SK-N-SH (cell line): ENCODE data around the gene FRYL. TPM values are rescaled to one million over a fixed set of nuclear protein-coding genes. Genes with fewer than 3 reads are reported as not detected.

ENCODE experiments used
- CTCF ChIA-PET: fragments of 300-600, 350-600 bp; formaldehyde crosslinking; extraction: SDS; loops from one replicate; lab custom pipeline; 2021; lab: Yijun Ruan, JAX
- POLR2A ChIA-PET: fragments of 350-600 bp; sonication (Branson Sonifier 250); formaldehyde crosslinking; extraction: SDS; loops from one replicate; lab custom pipeline; 2020; ENCODE audit warnings: antibody characterized with exemption, inconsistent platforms; lab: Yijun Ruan, JAX
- DNase-seq: peaks from one replicate; pipeline ENCODE4 v3.0.0; 2012
- H2AFZ ChIP-seq: fragments of 200-600 bp; sonication (generic); 2 replicates; pipeline ENCODE4 v1.8.1; 2016; ENCODE audit warnings: antibody characterized with exemption, mild to moderate bottlenecking, low read depth
- H3F3A ChIP-seq: fragments of 200-600 bp; sonication (generic); replicated peaks from 2 replicates; pipeline ENCODE3; 2016; ENCODE audit warnings: antibody characterized with exemption, mild to moderate bottlenecking; ENCODE audit not compliant: insufficient read depth
- H3K27ac ChIP-seq, 2 experiments: fragments of 200-500 bp in 1 of 2; fragments of 200-600 bp in 1 of 2; sonication (Bioruptor generic) in 1 of 2; sonication (generic), shearing (Covaris generic) in 1 of 2; 2 replicates each; pipeline versions ENCODE4 v1.5.1 to v1.6.1; 2014 to 2016; ENCODE audit warnings: low read depth in 2 of 2, inconsistent platforms in 1 of 2, low read length in 1 of 2, mild to moderate bottlenecking in 1 of 2, mixed read lengths in 1 of 2
- H3K27me3 ChIP-seq: fragments of 200-600 bp; sonication (generic), shearing (Covaris generic); 2 replicates; pipeline ENCODE4 v1.6.1; 2016; ENCODE audit warnings: mixed run types; ENCODE audit not compliant: insufficient read depth
- H3K36me3 ChIP-seq, 2 experiments: fragments of 200-500 bp in 1 of 2; fragments of 200-600 bp in 1 of 2; sonication (Bioruptor generic) in 1 of 2; sonication (generic) in 1 of 2; replicated peaks in 1 of 2; 2 replicates each; pipeline versions ENCODE3 to v1.5.1; 2014 to 2016; ENCODE audit warnings: low read length in 1 of 2, mild to moderate bottlenecking in 1 of 2; ENCODE audit not compliant: insufficient read depth in 2 of 2, control insufficient read depth in 1 of 2
- H3K4me1 ChIP-seq, 2 experiments: fragments of 200-500 bp in 1 of 2; fragments of 200-600 bp in 1 of 2; sonication (Bioruptor generic) in 1 of 2; sonication (generic), shearing (Covaris generic) in 1 of 2; 2 replicates each; pipeline versions ENCODE4 v1.5.1 to v1.6.1; 2014 to 2016; ENCODE audit warnings: low read depth in 1 of 2, low read length in 1 of 2, mixed run types in 1 of 2; ENCODE audit not compliant: insufficient read depth in 2 of 2, control insufficient read depth in 1 of 2
- H3K4me2 ChIP-seq: fragments of 200-600 bp; sonication (generic), shearing (Covaris generic); 2 replicates; pipeline ENCODE4 v1.6.1; 2017; ENCODE audit warnings: mixed run types
- H3K4me3 ChIP-seq, 2 experiments: fragments of 200-500 bp in 1 of 2; fragments of 200-600 bp in 1 of 2; sonication (Bioruptor generic) in 1 of 2; sonication (generic), shearing (Covaris generic) in 1 of 2; 2 replicates each; pipeline versions ENCODE4 v1.5.1 to v1.8.1; 2014 to 2016; ENCODE audit warnings: low read depth in 2 of 2, inconsistent platforms in 1 of 2, low read length in 1 of 2, mild to moderate bottlenecking in 1 of 2, mixed read lengths in 1 of 2, moderate library complexity in 1 of 2
- H3K79me2 ChIP-seq: fragments of 200-600 bp; sonication (generic); 2 replicates; pipeline ENCODE4 v1.8.1; 2017; ENCODE audit warnings: mild to moderate bottlenecking; ENCODE audit not compliant: insufficient read depth
- H3K9ac ChIP-seq: fragments of 200-600 bp; sonication (generic); 2 replicates; pipeline ENCODE4 v1.6.1; 2017; ENCODE audit warnings: mixed run types
- H3K9me2 ChIP-seq: fragments of 200-600 bp; sonication (generic); 2 replicates; pipeline ENCODE4 v1.6.1; 2017; ENCODE audit warnings: mixed run types
- H3K9me3 ChIP-seq: fragments of 200-600 bp; sonication (generic); 2 replicates; pipeline ENCODE4 v1.6.1; 2017; ENCODE audit warnings: mixed run types, mild to moderate bottlenecking, moderate library complexity
- H4K20me1 ChIP-seq: fragments of 200-600 bp; sonication (generic); 2 replicates; pipeline ENCODE4 v1.6.1; 2017; ENCODE audit warnings: mild to moderate bottlenecking, mixed run types; ENCODE audit not compliant: insufficient read depth
- ELF1 ChIP-seq: IDR thresholded peaks from 2 replicates; pipeline ENCODE4 v1.4.0; 2012
- EP300 ChIP-seq, 2 experiments: IDR thresholded peaks; 2 replicates each; pipeline versions ENCODE4 v1.4.0 to v1.6.1; 2012; ENCODE audit warnings: borderline replicate concordance in 1 of 2, low read depth in 1 of 2, low read length in 1 of 2
- FOXJ3 ChIP-seq: sonication (generic); formaldehyde crosslinking; IDR thresholded peaks from 2 replicates; pipeline ENCODE4 v1.5.1; 2020; ENCODE audit warnings: mild to moderate bottlenecking, missing genetic modification reagents
- GABPA ChIP-seq: IDR thresholded peaks from 2 replicates; pipeline ENCODE4 v1.4.0; 2012; ENCODE audit warnings: low read depth, mild to moderate bottlenecking
- JUND ChIP-seq: IDR thresholded peaks from 2 replicates; pipeline ENCODE4 v1.4.0; 2012
- MAX ChIP-seq: IDR thresholded peaks from 2 replicates; pipeline ENCODE4 v1.4.0; 2012; ENCODE audit warnings: low read depth
- MEF2A ChIP-seq: IDR thresholded peaks from 2 replicates; pipeline ENCODE4 v1.4.0; 2012; ENCODE audit warnings: low read depth, borderline replicate concordance
- NFIC ChIP-seq: IDR thresholded peaks from 2 replicates; pipeline ENCODE4 v1.4.0; 2012; ENCODE audit warnings: borderline replicate concordance
- NRF1 ChIP-seq: IDR thresholded peaks from 2 replicates; pipeline ENCODE4 v1.6.1; 2012; ENCODE audit warnings: low read depth, mild to moderate bottlenecking, low read length
- POLR2AphosphoS5 ChIP-seq: IDR thresholded peaks from 2 replicates; pipeline ENCODE4 v1.6.1; 2012; ENCODE audit warnings: low read depth, low read length
- RAD21 ChIP-seq: IDR thresholded peaks from 2 replicates; pipeline ENCODE4 v1.6.1; 2012; ENCODE audit warnings: mild to moderate bottlenecking, low read length
- RCOR1 ChIP-seq: fragments of 150-350 bp; IDR thresholded peaks from 2 replicates; pipeline ENCODE4 v1.6.1; 2017; ENCODE audit warnings: antibody characterized with exemption, low read length
- RXRA ChIP-seq: IDR thresholded peaks from 2 replicates; pipeline ENCODE4 v1.4.0; 2012; ENCODE audit warnings: low read depth, mild to moderate bottlenecking, borderline replicate concordance
- SIN3A ChIP-seq: IDR thresholded peaks from 2 replicates; pipeline ENCODE4 v1.6.1; 2012; ENCODE audit warnings: low read depth, mild to moderate bottlenecking, low read length, moderate library complexity, borderline replicate concordance
- TCF12 ChIP-seq: IDR thresholded peaks from 2 replicates; pipeline ENCODE4 v1.4.0; 2012
- USF1 ChIP-seq: IDR thresholded peaks from 2 replicates; pipeline ENCODE4 v1.4.0; 2012; ENCODE audit warnings: low read depth, borderline replicate concordance
- YY1 ChIP-seq: IDR thresholded peaks from 2 replicates; pipeline ENCODE4 v1.4.0; 2012; ENCODE audit warnings: low read depth, mild to moderate bottlenecking
- WGBS: methylation state at CpG from one replicate; pipeline ENCODE4 v1.1.6; 2017; ENCODE audit warnings: low lambda C conversion rate; 5-methylcytosine and 5-hydroxymethylcytosine counted together
- polyA plus RNA-seq, 3 experiments: library from polyadenylated mRNA; depleted of rRNA; stranded (reverse); fragments of >200 nt; gene quantifications; 2 replicates each; pipeline ENCODE4 v1.2.3, GENCODE V29; 2012
- TF ChIP-seq, protein P1 (sequence below): fragments of 150-350 bp; IDR thresholded peaks from 2 replicates; pipeline ENCODE4 v1.6.1; 2016; ENCODE audit warnings: mild to moderate bottlenecking, low read depth, low read length
- TF ChIP-seq, protein P2 (sequence below): fragments of 200-600 bp; sonication (generic); IDR thresholded peaks from 2 replicates; pipeline ENCODE4 v1.6.1; 2017; ENCODE audit warnings: antibody characterized with exemption, mild to moderate bottlenecking, moderate library complexity
- TF ChIP-seq, protein P3 (sequence below): IDR thresholded peaks from 2 replicates; pipeline ENCODE4 v1.6.1; 2012; ENCODE audit warnings: mild to moderate bottlenecking, low read depth, low read length, moderate library complexity

Gene FRYL
- polyA plus RNA-seq, 1 of the 3 experiments (the other 2 are of a cell fraction): 8.2 TPM

- no peak for DNase-seq
- ChIA-PET POLR2A (interaction anchor here (0.6 kb wide), 1 partner anchor 472 kb away, joined by 3 read pairs; no protein-coding TSS in a partner anchor), CTCF (no interaction called here)
- no peak overlapping the region for H3K4me2 ChIP-seq
- no peaks in the 10 kb centered on the region for H3K27me3 ChIP-seq
- H3K4me3 ChIP-seq: no peak overlapping the region
- H4K20me1 ChIP-seq: no peaks in the 10 kb centered on the region
- 96% methylated on average over 83 of the region's 104 CpGs for WGBS
- TF ChIP-seq FOXJ3 (CRISPR knock-in tag) (no peak), RAD21 (no peak), GABPA (no peak), MEF2A (no peak), RCOR1 (no peak), SIN3A (no peak), TCF12 (no peak)
- TF ChIP-seq, protein P1, sequence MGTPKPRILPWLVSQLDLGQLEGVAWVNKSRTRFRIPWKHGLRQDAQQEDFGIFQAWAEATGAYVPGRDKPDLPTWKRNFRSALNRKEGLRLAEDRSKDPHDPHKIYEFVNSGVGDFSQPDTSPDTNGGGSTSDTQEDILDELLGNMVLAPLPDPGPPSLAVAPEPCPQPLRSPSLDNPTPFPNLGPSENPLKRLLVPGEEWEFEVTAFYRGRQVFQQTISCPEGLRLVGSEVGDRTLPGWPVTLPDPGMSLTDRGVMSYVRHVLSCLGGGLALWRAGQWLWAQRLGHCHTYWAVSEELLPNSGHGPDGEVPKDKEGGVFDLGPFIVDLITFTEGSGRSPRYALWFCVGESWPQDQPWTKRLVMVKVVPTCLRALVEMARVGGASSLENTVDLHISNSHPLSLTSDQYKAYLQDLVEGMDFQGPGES: no peak
- TF ChIP-seq, protein P2, sequence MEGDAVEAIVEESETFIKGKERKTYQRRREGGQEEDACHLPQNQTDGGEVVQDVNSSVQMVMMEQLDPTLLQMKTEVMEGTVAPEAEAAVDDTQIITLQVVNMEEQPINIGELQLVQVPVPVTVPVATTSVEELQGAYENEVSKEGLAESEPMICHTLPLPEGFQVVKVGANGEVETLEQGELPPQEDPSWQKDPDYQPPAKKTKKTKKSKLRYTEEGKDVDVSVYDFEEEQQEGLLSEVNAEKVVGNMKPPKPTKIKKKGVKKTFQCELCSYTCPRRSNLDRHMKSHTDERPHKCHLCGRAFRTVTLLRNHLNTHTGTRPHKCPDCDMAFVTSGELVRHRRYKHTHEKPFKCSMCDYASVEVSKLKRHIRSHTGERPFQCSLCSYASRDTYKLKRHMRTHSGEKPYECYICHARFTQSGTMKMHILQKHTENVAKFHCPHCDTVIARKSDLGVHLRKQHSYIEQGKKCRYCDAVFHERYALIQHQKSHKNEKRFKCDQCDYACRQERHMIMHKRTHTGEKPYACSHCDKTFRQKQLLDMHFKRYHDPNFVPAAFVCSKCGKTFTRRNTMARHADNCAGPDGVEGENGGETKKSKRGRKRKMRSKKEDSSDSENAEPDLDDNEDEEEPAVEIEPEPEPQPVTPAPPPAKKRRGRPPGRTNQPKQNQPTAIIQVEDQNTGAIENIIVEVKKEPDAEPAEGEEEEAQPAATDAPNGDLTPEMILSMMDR: no peak
- no peaks in the 10 kb centered on the region for H3K9me3 ChIP-seq
- no peaks in the 10 kb centered on the region; a peak in 1 of 4 replicates for H3K4me1 ChIP-seq
- H2AFZ ChIP-seq: no peak overlapping the region
- no peak overlapping the region for H3K9ac ChIP-seq
- peaks cover 4% of the 10 kb centered on the region for H3F3A ChIP-seq
- no peaks in the 10 kb centered on the region for H3K9me2 ChIP-seq
- no peak overlapping the region for H3K27ac ChIP-seq
- no peaks in the 10 kb centered on the region for H3K79me2 ChIP-seq
- peaks cover 0 to 14% of the 10 kb centered on the region in 2 experiments for H3K36me3 ChIP-seq
Observed at GRCh38 chr4:48490680-48491513, 289.2 kb downstream of the FRYL start.

DNA sequence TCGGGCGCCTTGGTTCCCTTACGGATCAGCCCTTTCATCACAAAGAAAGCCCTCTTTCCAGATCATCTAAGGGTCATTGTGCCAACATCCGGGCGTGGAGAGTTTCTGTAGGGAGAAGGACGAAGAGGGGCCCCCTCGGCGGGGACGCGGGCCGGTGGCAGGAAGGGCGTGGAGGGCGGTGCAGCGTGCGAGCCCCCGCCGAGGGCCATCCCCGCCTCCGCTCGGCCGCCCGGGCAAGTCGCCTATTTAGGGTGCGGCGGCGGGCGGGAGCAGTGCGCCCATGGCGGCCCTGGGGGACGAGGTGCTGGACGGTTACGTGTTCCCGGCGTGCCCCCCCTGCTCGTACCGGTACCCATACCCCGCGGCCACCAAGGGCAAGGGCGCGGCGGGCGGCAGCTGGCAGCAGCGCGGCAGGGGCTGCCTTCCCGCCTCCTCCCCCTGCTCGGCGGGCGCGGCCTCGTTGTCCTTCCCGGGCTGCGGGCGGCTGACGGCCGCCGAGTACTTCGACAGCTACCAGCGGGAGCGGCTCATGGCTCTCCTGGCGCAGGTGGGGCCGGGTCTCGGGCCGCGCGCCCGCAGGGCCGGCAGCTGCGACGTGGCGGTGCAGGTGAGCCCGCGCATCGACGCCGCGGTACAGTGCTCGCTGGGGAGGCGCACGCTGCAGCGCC lies 289.9 kb downstream of the FRYL start, which contains the start of gene ZAR1:
TSS of gene ZAR1 (plus strand) at position 241 of the 668 bp plus-strand sequence. CDS start at position 281, 40 bp downstream.
- POLR2A ChIA-PET: no interaction called here
- no peak within 1 kb of the TSS for H3K4me2 ChIP-seq
- no peak for DNase-seq
- TF ChIP-seq EP300 (IDR thresholded peaks at IDR 0.05; ENCODE audit: borderline replicate concordance in 1 of 2, low read depth in 1 of 2, low read length in 1 of 2): no peak
- TF ChIP-seq JUND: no peak
- TF ChIP-seq ELF1: no peak
- no peak for TF ChIP-seq MAX
- TF ChIP-seq, protein P3, sequence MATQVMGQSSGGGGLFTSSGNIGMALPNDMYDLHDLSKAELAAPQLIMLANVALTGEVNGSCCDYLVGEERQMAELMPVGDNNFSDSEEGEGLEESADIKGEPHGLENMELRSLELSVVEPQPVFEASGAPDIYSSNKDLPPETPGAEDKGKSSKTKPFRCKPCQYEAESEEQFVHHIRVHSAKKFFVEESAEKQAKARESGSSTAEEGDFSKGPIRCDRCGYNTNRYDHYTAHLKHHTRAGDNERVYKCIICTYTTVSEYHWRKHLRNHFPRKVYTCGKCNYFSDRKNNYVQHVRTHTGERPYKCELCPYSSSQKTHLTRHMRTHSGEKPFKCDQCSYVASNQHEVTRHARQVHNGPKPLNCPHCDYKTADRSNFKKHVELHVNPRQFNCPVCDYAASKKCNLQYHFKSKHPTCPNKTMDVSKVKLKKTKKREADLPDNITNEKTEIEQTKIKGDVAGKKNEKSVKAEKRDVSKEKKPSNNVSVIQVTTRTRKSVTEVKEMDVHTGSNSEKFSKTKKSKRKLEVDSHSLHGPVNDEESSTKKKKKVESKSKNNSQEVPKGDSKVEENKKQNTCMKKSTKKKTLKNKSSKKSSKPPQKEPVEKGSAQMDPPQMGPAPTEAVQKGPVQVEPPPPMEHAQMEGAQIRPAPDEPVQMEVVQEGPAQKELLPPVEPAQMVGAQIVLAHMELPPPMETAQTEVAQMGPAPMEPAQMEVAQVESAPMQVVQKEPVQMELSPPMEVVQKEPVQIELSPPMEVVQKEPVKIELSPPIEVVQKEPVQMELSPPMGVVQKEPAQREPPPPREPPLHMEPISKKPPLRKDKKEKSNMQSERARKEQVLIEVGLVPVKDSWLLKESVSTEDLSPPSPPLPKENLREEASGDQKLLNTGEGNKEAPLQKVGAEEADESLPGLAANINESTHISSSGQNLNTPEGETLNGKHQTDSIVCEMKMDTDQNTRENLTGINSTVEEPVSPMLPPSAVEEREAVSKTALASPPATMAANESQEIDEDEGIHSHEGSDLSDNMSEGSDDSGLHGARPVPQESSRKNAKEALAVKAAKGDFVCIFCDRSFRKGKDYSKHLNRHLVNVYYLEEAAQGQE: no peak
- TF ChIP-seq RXRA: no peak
- TF ChIP-seq RAD21: no peak
- no peak for TF ChIP-seq NRF1
- TF ChIP-seq USF1: no peak
- TF ChIP-seq NFIC: no peak
- no peak for TF ChIP-seq YY1
- no peak for TF ChIP-seq POLR2AphosphoS5
- no peak for TF ChIP-seq RCOR1

More for the DNA sequence above, 289.9 kb downstream of the FRYL start, which contains the start of gene ZAR1:
- Histone ChIP-seq H3K9ac (no peak within 1 kb of the TSS), H4K20me1 (no peaks in the 10 kb centered on the region), H3K4me1 (no peaks in the 10 kb centered on the region; a peak in 1 of 4 replicates), H3K9me2 (no peaks in the 10 kb centered on the region), H3K27me3 (no peaks in the 10 kb centered on the region), H3K36me3 (peaks cover 3 to 9% of the 10 kb centered on the region in 2 experiments), H3K27ac (no peak within 1 kb of the TSS), H3K4me3 (no peak within 1 kb of the TSS), H3K9me3 (no peaks in the 10 kb centered on the region), H3K79me2 (no peaks in the 10 kb centered on the region), H3F3A (peaks cover 10% of the 10 kb centered on the region), H2AFZ (no peak within 1 kb of the TSS)
- CTCF ChIA-PET: interaction anchor here (7.9 kb wide), 1 partner anchor 56 kb away, joined by 40 read pairs; no protein-coding TSS in a partner anchor
- WGBS: 96% methylated on average over 22 of the region's 80 CpGs
